ENCODE measurements around the gene LGALS13.

LGALS13 gene

DNA sequence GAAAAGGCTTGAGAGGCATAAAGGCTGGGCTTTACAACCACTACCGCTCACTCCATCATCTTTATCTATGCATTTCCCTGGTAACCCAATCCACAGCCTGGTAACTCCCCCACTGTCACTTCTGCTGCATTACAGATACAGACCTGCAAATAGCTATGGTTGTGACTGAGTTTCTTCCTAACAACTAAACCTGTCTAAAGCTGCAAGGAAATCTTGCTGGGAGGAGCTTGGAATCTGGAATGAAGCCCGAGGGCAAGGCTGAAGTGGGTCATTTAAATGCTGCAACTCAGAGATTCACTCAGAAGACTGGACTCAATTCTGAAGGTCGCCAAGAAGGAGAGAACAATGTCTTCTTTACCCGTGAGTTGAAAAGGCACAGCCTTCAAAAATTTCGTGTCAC lies at the start of gene LGALS13:
TSS of gene LGALS13 (plus strand) at position 301 of the 400 bp plus-strand sequence. CDS start at position 346, 45 bp downstream.
- DNase-seq = no peak

- DNase-seq = no peak
Observed at GRCh38 chr19:39553082-39553652, 49.2 kb upstream of the LGALS13 start.

DNA sequence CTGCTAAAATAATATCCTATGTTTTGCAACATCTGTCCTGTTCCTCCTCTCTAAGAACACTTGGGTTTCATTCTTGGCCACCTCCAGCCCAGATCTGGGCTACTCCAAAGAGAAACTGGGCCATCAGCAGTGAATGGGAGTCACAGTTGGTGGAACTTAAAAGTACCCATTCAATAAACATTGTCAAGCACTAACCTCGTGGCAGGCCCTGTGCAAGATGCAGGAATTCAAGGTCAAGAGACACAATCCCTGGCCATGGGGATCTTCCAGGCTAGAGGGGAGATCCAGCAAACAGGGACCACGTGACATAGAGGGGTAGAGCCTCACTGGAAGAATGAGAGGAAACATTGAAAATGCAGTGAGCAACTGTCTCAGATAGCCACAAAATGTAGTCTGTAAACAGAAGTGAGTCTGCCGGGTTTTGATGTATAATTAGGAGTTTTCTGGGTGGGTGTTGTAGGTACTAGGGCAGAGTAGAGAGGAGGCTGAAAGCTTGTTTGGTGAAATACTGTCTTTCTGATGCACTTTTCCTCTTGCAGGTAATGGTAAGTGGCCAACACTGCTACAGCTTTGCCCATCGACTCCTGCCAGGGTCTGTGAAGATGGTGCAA lies 47.5 kb upstream of the LGALS13 start:
- DNase-seq = no peak

- DNase-seq = no peak
Observed at GRCh38 chr19:39555883-39556282, 46.4 kb upstream of the LGALS13 start.

- DNase-seq = peak in 1 of 2 donors; percentile 37
Observed at GRCh38 chr19:39557811-39558623, 44.3 kb upstream of the LGALS13 start.

DNA sequence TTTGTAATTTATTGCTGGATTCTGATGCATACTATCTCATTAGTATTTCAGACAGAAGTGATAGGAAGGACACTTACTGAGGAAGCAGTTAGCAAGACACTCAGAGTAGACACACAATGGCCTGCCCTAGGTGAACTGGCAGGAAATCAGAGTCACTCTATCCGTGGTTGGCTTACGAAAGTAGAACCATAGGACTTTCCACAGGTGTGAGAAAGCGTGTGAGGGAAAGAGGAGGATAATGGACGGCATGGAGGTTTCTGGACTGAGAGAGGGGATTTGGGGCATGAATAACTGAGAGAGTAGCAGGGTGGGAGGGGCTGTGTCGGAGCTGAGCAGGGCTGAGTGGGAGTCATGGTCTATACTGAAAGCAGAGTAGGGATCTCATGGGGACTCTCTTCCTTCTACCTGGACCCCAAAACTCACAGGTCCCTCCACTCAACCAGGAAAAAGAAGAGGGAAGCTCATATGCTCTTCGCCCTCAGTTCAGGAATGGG lies 43.7 kb upstream of the LGALS13 start:
- DNase-seq = peak in 1 of 2 donors; percentile 42

- DNase-seq = no peak
Observed at GRCh38 chr19:39563408-39563807, 38.9 kb upstream of the LGALS13 start.

DNA sequence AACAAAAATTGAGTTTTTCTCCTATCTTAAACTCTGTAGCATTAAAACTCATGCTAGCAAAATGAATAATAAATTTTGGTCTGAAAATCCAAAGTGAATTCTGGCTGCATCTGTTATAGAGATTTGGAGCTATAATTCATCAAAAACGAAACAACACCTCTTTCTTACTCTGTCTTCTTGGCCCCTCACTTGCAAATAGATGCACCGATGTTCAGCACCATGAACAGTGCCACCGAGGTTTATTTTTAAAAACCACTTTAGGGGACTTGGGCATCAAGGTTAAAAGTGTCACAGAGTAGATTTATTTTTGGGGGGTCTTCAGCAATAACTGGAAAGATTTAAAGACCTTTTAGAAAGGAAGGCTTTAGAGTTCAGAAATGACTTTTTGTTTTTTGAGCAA lies 36.3 kb upstream of the LGALS13 start:
- no peak for DNase-seq

- no peak for DNase-seq
Observed at GRCh38 chr19:39568604-39569003, 33.7 kb upstream of the LGALS13 start.

DNA sequence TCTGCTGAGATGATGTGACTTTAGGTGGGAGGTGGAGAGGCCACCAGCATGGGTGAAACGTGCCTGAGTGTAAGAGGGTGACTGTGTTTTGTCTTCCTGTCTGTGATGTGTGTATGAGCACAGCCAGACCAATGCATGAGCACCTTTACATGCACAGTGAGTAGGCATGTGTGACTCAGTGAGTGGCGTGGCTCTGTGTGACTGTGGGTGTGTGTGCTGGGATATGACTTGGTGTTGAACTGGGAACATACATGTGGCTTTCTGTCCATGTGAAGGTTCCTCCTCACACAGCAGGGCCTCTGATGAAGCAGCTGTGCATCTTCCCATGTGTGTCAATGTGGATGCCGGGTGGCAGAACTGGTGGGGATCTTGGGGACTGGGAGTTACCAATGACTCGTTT lies 19.9 kb upstream of the LGALS13 start:
- DNase-seq = no peak

- no peak for DNase-seq
Observed at GRCh38 chr19:39582891-39583625, 19.3 kb upstream of the LGALS13 start.

GRCh38 chr19:39587496-39587895 lies 14.8 kb upstream of the LGALS13 start:
- DNase-seq = no peak

- no peak for DNase-seq
Observed at GRCh38 chr19:39588066-39588465, 14.3 kb upstream of the LGALS13 start.

DNA sequence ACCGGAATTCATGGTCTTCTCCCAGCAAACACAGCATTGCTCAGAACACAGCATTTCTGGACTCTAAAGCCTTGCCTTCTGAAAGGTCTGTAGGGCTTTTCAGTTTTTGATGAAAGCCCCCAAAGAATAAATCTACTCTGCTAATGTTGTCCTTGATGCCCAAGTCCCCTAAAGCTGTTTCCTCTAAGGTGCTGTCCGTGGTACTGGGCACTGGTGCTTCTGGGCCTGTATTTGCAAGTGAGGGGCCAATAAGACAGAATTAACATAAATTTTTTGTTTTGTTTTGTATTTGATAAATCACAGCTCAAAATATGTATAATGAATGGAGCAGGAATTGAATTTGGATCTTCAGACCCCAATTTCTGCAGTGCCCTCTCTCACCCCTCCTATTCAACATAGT lies 12.1 kb upstream of the LGALS13 start:
- no peak for DNase-seq

DNA sequence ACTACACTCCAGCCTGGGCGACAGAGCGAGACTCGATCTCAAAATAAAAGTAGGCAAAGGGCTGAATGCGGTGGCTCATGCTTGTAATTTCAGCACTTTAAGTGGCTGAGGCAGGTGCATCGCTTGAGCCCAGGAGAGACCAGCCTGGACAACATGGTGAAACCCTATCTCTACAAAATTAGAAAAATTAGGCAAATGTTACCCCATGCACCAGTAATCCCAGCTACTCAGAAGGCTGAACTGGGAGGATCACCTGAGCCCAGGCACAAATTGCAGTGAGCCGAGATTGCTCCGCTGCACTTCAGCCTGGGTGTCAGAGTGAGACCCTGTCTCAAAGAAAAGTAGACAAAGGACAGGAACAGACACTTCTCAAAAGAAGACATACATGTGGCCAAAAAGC lies 9.9 kb upstream of the LGALS13 start:
- DNase-seq = no peak

DNA sequence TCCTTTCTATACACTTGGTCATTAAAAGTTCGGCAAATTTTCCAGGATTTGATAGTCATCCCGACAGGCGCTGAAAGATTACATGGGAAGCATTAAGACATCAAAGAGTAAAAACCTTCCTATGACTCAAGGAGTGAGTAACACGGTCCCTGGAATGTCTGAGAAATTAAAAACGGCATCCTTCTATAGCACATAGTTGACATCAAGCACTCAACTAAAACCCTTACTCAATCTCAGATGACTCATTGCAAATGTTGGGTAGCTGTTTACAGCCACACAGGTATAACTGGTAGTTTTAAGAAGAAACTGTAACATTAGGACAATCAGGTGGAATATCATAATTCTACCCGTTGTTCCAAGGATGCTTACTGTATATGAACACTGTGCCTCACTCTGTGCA lies 6.4 kb upstream of the LGALS13 start:
- DNase-seq = no peak

GRCh38 chr19:39596911-39597310 lies 5.4 kb upstream of the LGALS13 start:
- no peak for DNase-seq

DNA sequence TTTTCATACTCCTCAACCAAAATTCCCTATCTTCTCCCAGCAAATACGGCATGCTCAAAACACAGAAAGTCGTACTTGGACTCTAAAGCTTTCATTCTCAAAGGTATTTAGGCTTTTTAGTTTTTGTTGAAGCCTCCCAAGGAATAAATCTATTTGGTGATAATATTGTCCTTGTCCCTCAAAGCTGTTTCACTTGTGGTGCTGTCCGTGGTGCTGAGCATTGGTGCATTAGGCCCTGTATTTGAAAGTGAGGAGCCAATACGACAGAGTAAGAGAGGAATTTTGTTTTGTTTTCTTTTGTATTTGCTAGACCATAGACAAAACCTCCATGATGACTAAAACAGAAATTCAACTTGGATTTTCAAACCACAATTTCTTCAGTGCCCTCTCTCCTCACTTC lies 3.2 kb upstream of the LGALS13 start:
- DNase-seq = no peak

DNA sequence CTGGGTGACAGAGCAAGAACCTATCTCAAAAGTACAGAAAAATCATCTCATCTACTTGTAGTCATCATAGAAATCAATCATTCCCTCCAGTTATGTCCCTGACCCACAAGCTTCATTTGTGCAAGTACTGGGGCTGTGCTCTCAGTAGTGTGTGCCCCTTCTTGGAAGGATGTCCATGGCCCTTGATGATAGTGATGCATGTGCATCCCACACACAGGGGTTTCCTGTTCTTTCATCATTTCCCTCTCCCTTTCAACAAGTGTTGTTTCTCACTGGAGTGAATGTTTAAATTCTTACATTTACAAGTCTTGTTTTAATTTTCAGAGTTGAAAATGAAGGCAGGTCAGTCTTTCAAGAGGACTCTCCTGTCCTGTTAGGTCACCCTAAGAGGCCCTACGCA lies 1.5 kb downstream of the LGALS13 start:
- DNase-seq = no peak

GRCh38 chr19:39607021-39607420 lies 4.7 kb downstream of the LGALS13 start:
- DNase-seq = no peak

DNA sequence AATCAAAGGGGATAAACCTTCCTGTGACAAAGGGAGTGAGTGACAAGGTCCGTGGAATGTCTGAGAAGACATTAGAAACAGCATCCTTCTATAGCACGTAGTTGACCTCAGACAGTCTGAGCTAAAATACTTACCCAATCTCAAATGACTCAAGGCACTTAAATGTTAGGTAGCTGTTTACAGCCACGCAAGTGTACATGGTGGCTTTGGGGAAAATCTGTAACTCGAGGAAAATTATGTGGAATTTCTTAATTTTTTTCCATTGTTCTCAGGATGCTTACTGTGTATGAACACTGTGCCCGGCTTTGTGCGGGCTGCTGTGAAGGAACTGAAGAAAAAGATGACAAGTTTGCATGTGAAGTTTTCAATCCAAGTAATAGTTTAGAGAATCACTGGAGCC lies 5.2 kb downstream of the LGALS13 start:
- DNase-seq = no peak

DNA sequence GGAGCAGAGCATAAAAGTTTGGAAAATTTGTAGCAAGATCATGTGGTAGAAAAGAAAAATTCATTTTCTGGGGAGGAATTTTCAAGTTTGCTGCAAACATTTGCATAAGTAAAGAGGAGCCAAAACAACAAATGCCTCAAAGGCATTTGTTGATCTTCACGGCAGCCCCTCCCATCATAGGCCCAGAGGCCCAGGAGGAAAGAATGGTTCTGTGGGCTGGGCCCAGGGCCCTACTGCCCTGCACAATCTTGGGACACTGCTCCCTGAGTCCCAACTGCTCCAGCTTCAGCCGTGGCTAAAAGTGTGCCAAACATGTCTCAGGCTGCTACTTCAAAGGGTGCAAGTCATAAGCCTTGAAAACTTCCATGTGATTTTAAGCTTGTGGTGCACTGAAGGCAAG lies 11.3 kb downstream of the LGALS13 start:
- no peak for DNase-seq

DNA sequence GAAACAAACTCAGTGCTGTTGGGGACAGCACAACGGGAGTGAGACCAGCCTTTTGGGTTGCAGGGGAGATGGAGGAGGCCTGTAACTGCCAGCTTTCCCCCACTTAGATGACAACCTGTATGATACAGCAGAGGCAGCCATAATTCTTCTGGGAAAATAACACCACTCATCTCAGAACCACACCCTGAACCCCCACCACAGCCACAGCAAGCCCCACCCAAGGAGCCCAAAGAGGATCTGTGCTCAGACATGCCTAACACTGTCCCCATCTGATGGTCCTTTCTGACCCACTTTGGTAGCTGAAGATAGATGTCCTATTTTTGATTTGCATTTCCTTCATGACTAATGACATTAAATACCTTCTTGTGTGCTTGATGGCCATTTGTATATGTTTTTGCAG lies 15.4 kb downstream of the LGALS13 start:
- DNase-seq = no peak
